GM15510 (cell line): ENCODE results near the gene CYREN.

Source experiments
- POLR2A ChIP-seq: IDR thresholded peaks from 3 replicates; pipeline ENCODE4 v1.6.1; 2011; ENCODE audit warnings: borderline replicate concordance; ENCODE audit not compliant: insufficient read length; ENCODE audit errors: extremely low read depth

CYREN gene

GRCh38 chr7:135188298-135188984 lies 17.9 kb upstream of the CYREN start:
- no peak for TF ChIP-seq POLR2A

GRCh38 chr7:135186841-135187253 lies 16.3 kb upstream of the CYREN start:
- peak; percentile 31 for TF ChIP-seq POLR2A

- no peak for TF ChIP-seq POLR2A
Observed at GRCh38 chr7:135186261-135186540, 15.7 kb upstream of the CYREN start.

GRCh38 chr7:135185471-135186260 lies 15.2 kb upstream of the CYREN start:
- no peak for TF ChIP-seq POLR2A

- no peak for TF ChIP-seq POLR2A
Observed at GRCh38 chr7:135184254-135184841, 13.8 kb upstream of the CYREN start.

GRCh38 chr7:135183478-135183877 lies 13.0 kb upstream of the CYREN start:
- no peak for TF ChIP-seq POLR2A

GRCh38 chr7:135181929-135182678 lies 11.6 kb upstream of the CYREN start:
- peak; percentile 29 for TF ChIP-seq POLR2A

GRCh38 chr7:135181261-135181928 lies 10.9 kb upstream of the CYREN start:
- TF ChIP-seq POLR2A, result no peak

- TF ChIP-seq POLR2A, result no peak
Observed at GRCh38 chr7:135180122-135180521, 9.6 kb upstream of the CYREN start.

- TF ChIP-seq POLR2A, result peak; percentile 14
Observed at GRCh38 chr7:135179321-135179925, 8.9 kb upstream of the CYREN start.

- TF ChIP-seq POLR2A, result no peak
Observed at GRCh38 chr7:135178364-135178763, 7.9 kb upstream of the CYREN start.

- no peak for TF ChIP-seq POLR2A
Observed at GRCh38 chr7:135177028-135177696, 6.7 kb upstream of the CYREN start.

GRCh38 chr7:135175931-135176330 lies 5.4 kb upstream of the CYREN start:
- no peak for TF ChIP-seq POLR2A

- TF ChIP-seq POLR2A, result no peak
Observed at GRCh38 chr7:135174941-135175340, 4.4 kb upstream of the CYREN start.

GRCh38 chr7:135169964-135170273 lies 588 bp downstream of the CYREN start:
- no peak for TF ChIP-seq POLR2A
